Measurements from ENCODE around the gene LSM5.

LSM5 gene

DNA sequence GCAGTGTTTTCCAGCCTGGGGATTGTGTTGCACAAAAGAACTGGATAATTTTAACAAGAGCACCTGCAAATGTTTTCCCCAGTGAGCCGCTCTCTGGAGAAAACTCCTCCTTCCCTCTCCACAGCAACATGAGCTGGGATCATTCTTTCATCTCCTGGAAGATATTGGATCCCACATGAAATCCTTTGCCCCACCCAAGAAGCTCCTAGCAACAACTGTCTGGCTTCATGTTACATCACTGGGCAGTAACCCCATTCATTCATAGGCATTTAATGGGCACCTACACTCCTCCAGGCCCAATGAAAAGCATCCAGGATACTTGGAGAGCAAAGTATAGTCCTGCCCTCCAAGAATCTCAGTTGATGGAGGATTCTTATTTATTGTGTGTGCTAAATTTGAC is 27.2 kb downstream of the LSM5 start:
- FAIRE-seq (no peak), DNase-seq (ENCODE audit: low spot score) (no peak)

DNA sequence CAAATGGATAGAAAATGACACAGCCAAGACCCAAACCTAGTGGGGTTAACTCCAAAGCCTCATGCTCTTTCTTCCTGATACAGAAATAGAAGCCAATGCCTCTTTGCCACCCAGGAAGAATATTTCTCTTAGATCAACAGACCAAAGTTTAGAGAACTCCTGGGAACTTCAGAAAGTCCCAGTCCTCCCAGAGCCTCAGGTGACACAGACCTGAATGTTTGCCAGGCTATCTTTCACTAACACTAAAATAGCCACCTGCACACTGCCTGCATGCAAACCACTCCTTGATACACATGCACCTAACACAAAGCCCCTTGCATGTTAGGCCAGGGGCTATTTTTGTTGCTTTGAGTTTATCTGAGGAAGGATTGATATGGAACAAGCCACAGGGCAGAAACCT is 27.7 kb downstream of the LSM5 start:
- DNase-seq (ENCODE audit: low spot score), result no peak
- FAIRE-seq, result peak; percentile 69

DNA sequence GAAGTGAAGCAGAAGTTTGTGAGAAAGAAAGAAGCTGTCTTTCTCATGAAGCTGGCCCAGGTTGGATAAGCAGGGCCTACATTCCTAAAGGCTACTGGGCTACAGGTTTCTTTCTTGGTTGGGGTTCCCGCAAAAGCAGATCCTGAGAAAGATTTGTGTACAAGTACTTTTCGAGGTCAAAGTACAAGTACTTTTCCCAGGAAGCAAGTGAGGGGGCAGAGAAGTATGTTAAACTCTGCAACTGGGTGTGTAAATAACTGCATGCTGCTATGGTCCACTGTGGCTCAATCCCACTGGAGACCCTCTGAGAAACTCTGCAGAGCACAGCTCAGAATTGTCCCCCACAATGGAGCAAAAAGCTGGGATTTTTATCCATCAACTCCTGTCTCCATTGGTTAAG is 28.7 kb downstream of the LSM5 start:
- DNase-seq (ENCODE audit: low spot score), result no peak
- FAIRE-seq, result no peak

DNA sequence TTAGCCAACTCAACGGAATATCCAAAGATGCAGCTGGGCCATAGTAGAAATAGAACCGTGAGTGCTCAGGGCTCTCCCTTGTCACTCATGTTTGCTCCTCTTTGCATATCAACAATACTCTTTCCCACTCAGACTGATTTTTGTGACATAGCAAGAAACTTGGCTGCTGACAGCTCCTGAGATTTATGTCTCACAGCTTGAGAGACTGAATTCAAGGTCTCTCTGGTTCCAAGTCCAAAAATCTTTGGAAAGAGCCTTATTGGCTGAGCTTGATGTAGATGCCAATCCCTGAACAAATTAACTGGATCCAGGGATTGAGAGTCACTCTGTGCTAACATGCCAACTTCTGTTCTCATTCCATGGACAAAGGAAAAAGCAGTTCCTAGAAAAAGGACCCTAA is 30.4 kb downstream of the LSM5 start:
- no peak for FAIRE-seq
- DNase-seq (ENCODE audit: low spot score), result no peak

DNA sequence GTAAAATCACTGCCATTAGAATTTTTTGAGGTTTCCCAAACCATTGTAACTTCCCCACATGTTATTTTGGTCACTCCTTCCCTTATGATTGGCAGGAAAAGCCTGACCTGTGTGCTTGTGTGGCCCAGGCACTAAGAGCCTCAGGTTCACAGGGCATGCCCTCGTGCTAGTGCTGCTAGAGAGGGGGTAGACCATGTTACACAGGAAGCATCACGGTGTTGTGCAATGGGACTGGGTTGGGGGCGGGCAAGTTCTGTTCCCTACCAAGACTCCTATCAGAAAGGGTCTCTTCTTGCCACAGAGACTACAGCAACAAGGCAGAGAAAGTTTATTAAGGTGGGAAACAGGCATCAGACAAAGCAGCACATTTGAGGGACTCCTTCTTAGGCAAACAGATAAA is 32.2 kb downstream of the LSM5 start:
- FAIRE-seq, result no peak
- DNase-seq (ENCODE audit: low spot score), result no peak

DNA sequence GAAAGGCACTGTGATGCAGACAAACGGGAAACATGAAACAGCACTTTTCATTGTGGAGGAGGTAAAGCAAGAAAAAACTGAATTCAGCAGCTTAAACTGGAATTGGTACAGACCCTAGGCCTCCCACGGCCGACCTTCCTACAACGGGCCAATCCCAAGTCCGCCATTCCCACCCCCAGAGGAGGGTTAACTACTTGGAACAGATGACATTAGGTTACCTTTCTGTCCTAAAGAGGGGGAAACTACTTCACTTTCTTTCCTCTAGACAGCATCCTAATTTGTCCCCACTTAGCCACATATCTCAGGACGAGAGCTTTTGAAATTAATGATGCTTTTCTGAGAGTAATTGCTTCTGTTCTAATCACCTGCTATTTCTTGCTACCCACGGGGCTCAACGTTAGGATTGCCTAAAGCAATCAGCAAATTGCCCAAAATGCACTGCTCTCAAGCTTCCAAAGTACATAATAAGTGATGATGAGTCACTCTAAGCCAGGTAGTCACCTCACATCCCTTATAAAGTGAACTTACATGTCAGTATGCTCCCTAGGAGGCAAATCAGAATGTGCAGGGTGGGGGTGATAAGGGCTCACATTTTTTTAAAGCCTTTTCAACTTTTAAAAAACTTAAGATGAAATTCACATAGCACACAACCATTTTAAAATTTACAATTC is 36.7 kb downstream of the LSM5 start:
- no peak for DNase-seq (ENCODE audit: low spot score)
- FAIRE-seq, result peak; percentile 56

DNA sequence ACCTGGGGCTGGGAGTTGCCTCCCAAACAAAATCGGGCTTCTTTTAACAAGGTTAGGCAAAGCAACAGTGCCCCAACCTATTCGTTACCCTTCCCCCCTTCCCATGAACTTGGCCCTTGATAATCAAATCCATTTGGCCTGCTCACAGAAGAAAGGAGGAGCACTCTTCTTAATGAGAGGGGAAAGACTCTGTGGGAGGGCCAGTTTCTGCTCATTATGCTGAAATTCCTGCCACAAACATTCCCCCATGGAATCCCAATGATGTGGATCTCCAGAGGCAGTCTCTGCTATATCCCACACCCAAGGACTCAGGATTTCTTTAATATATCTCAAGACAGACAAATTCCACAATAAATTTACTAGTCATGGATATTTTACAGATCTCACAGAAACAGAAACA is 43.0 kb downstream of the LSM5 start:
- FAIRE-seq (no peak), DNase-seq (ENCODE audit: low spot score) (no peak)

DNA sequence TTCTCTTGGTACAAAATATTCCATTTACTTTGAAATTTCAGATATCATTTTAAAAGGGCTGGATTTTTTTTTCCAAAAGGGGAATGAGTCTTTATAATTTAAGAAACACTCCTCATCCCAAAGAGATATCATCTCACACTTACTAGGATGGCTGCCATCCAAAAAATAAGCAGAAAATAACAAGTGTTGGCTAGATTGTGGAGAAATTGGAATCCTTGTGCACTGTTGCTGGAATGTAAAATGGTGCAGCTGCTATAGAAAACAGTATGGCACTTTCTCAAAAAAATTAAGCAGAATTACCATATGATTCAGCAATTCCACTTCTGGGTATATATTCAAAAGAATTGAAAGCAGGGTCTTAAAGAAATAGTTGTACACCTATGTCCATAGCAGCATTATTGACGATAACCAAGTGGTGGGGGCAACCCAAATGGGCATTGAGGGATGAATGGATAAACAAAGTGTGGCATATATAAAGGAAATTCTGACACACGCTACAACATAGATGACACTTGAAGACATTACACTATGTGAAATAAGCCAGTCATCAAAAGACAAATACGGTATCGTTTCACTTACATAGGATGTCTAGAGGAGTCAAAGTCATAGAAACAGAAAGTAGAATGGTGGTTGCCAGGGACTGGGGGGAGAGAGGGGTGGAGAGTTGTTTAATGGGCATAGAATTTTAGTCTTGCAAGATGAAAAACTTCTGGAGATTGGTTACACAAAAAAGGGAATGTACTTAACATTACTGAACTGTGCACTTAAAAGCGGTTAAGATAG is 53.8 kb downstream of the LSM5 start:
- DNase-seq (ENCODE audit: low spot score) (no peak), FAIRE-seq (no peak)

All from urothelium cell line (cell line).